ENCODE measurements around the gene EIF4H. TPM values are rescaled to one million over a fixed set of nuclear protein-coding genes. Genes with fewer than 3 reads are reported as not detected.
"Not testable (repeated sequence)": the region's sequence is repeated elsewhere in the genome, so short reads cannot be mapped to it uniquely, and the experiment has no call there.

Gene EIF4H
- total RNA-seq, 2 experiments from 2014 or later = 240 to 264 TPM

- no peak overlapping the region for H3K4me3 Mint-ChIP-seq
- ChIA-PET CTCF (interaction anchor here (0.5 to 0.7 kb wide), 2 partner anchors 21 to 50 kb away, joined by 3 to 4 read pairs; no protein-coding TSS in a partner anchor), POLR2A (no interaction called here)
These were observed 20.4 kb upstream of the EIF4H start for GRCh38 chr7:74153736-74154135.

GRCh38 chr7:74155810-74156395, 18.3 kb upstream of the EIF4H start:
- CTCF ChIA-PET = no interaction called here
- Mint-ChIP-seq H3K4me3 (no peak overlapping the region), H3K27ac (no peak overlapping the region), H3K4me1 (no peaks in the 10 kb centered on the region), H3K9me3 (no peaks in the 10 kb centered on the region), H3K27me3 (no peaks in the 10 kb centered on the region), H3K36me3 (ENCODE audit: low read depth) (no peaks in the 10 kb centered on the region)
- DNase-seq = no peak
- POLR2A ChIA-PET = no interaction called here

More at GRCh38 chr7:74153736-74154135, 20.4 kb upstream of the EIF4H start:
- H3K27me3 Mint-ChIP-seq = no peaks in the 10 kb centered on the region
- no peak overlapping the region for H3K27ac Mint-ChIP-seq
- H3K4me1 Mint-ChIP-seq = no peaks in the 10 kb centered on the region
- H3K9me3 Mint-ChIP-seq = no peaks in the 10 kb centered on the region
- DNase-seq = no peak
- H3K36me3 Mint-ChIP-seq (ENCODE audit: low read depth) = no peaks in the 10 kb centered on the region

- H3K36me3 Mint-ChIP-seq (ENCODE audit: low read depth) = no peaks in the 10 kb centered on the region
- POLR2A ChIA-PET = no interaction called here
- no peak overlapping the region for H3K4me3 Mint-ChIP-seq
- H3K9me3 Mint-ChIP-seq = no peaks in the 10 kb centered on the region
- H3K27me3 Mint-ChIP-seq = no peaks in the 10 kb centered on the region
- no peak for DNase-seq
- no peak overlapping the region for H3K27ac Mint-ChIP-seq
- CTCF ChIA-PET = interaction anchor here (0.9 to 1.2 kb wide), 2 partner anchors 10 to 19 kb away, joined by 3 read pairs; no protein-coding TSS in a partner anchor
- H3K4me1 Mint-ChIP-seq = no peaks in the 10 kb centered on the region
These were observed 16.6 kb upstream of the EIF4H start for GRCh38 chr7:74157605-74158004.

- DNase-seq = no peak
- Mint-ChIP-seq H3K4me3 (no peak overlapping the region), H3K27me3 (no peaks in the 10 kb centered on the region), H3K27ac (no peak overlapping the region), H3K4me1 (no peaks in the 10 kb centered on the region), H3K36me3 (ENCODE audit: low read depth) (no peaks in the 10 kb centered on the region), H3K9me3 (no peaks in the 10 kb centered on the region)
- POLR2A ChIA-PET = no interaction called here
- CTCF ChIA-PET = no interaction called here
These were observed 9.1 kb upstream of the EIF4H start for GRCh38 chr7:74164985-74165456.

GRCh38 chr7:74165867-74166593, 8.1 kb upstream of the EIF4H start:
- POLR2A ChIA-PET = no interaction called here
- CTCF ChIA-PET = no interaction called here
- no peaks in the 10 kb centered on the region for H3K4me1 Mint-ChIP-seq
- H3K9me3 Mint-ChIP-seq = no peaks in the 10 kb centered on the region
- no peak overlapping the region for H3K27ac Mint-ChIP-seq
- no peaks in the 10 kb centered on the region for H3K27me3 Mint-ChIP-seq
- no peak for DNase-seq
- no peaks in the 10 kb centered on the region for H3K36me3 Mint-ChIP-seq (ENCODE audit: low read depth)
- H3K4me3 Mint-ChIP-seq = no peak overlapping the region

GRCh38 chr7:74167324-74167723, 6.8 kb upstream of the EIF4H start:
- H3K36me3 Mint-ChIP-seq (ENCODE audit: low read depth); H3K9me3 Mint-ChIP-seq; H3K27me3 Mint-ChIP-seq; DNase-seq; POLR2A ChIA-PET; H3K4me1 Mint-ChIP-seq; H3K4me3 Mint-ChIP-seq; H3K27ac Mint-ChIP-seq: not testable (repeated sequence)
- CTCF ChIA-PET = interaction anchor here (0.5 to 1.2 kb wide), 3 partner anchors 10 to 62 kb away, joined by 3 to 4 read pairs (median 3); no protein-coding TSS in a partner anchor

GRCh38 chr7:74173074-74173473, 1.1 kb upstream of the EIF4H start:
- Mint-ChIP-seq H3K27ac (peak overlapping the region; percentile 84), H3K36me3 (ENCODE audit: low read depth) (peaks cover 10% of the 10 kb centered on the region), H3K9me3 (no peaks in the 10 kb centered on the region), H3K4me3 (peak overlapping the region; percentile 85), H3K27me3 (no peaks in the 10 kb centered on the region), H3K4me1 (peaks cover 38% of the 10 kb centered on the region)
- CTCF ChIA-PET = interaction anchor here (1.1 kb wide), 1 partner anchor 31 kb away, joined by 3 read pairs; no protein-coding TSS in a partner anchor
- POLR2A ChIA-PET = no interaction called here
- DNase-seq = no peak

GRCh38 chr7:74173491-74173865, 678 bp upstream of the EIF4H start:
- H3K27me3 Mint-ChIP-seq = no peaks in the 10 kb centered on the region
- POLR2A ChIA-PET = no interaction called here
- CTCF ChIA-PET = interaction anchor here (1.1 to 2.7 kb wide), 2 partner anchors 10 to 31 kb away, joined by 3 to 12 read pairs; no protein-coding TSS in a partner anchor
- H3K4me3 Mint-ChIP-seq = peak overlapping the region; percentile 85
- peaks cover 40% of the 10 kb centered on the region for H3K4me1 Mint-ChIP-seq
- H3K9me3 Mint-ChIP-seq = no peaks in the 10 kb centered on the region
- peaks cover 10% of the 10 kb centered on the region for H3K36me3 Mint-ChIP-seq (ENCODE audit: low read depth)
- no peak for DNase-seq
- peak overlapping the region; percentile 84 for H3K27ac Mint-ChIP-seq

GRCh38 chr7:74174606-74175082, 488 bp downstream of the EIF4H start:
- H3K4me1 Mint-ChIP-seq = peaks cover 47% of the 10 kb centered on the region
- peak overlapping the region; percentile 91 for H3K4me3 Mint-ChIP-seq
- CTCF ChIA-PET = interaction anchor here (1.3 to 2.7 kb wide), 2 partner anchors 9 to 226 kb away, joined by 5 to 12 read pairs; no protein-coding TSS in a partner anchor
- no peaks in the 10 kb centered on the region for H3K9me3 Mint-ChIP-seq
- DNase-seq = peak; percentile 44
- H3K36me3 Mint-ChIP-seq (ENCODE audit: low read depth) = peaks cover 16% of the 10 kb centered on the region
- POLR2A ChIA-PET = no interaction called here
- peak overlapping the region; percentile 94 for H3K27ac Mint-ChIP-seq
- H3K27me3 Mint-ChIP-seq = no peaks in the 10 kb centered on the region

GRCh38 chr7:74175340-74175739, 1.2 kb downstream of the EIF4H start:
- Mint-ChIP-seq H3K9me3 (no peaks in the 10 kb centered on the region), H3K27ac (peak overlapping the region; percentile 94), H3K36me3 (ENCODE audit: low read depth) (peaks cover 17% of the 10 kb centered on the region), H3K4me1 (peaks cover 48% of the 10 kb centered on the region), H3K27me3 (no peaks in the 10 kb centered on the region), H3K4me3 (peak overlapping the region; percentile 91)
- ChIA-PET POLR2A (interaction anchor here (0.7 kb wide), 1 partner anchor 11 kb away, joined by 15 read pairs; no protein-coding TSS in a partner anchor), CTCF (interaction anchor here (0.7 to 2.7 kb wide), 4 partner anchors 9 to 414 kb away, joined by 3 to 12 read pairs (median 4); no protein-coding TSS in a partner anchor)
- no peak for DNase-seq

GRCh38 chr7:74176555-74176954, 2.4 kb downstream of the EIF4H start:
- CTCF ChIA-PET = interaction anchor here (1.2 to 1.9 kb wide), 2 partner anchors 12 to 14 kb away, joined by 3 to 4 read pairs; no protein-coding TSS in a partner anchor
- Mint-ChIP-seq H3K27ac (peak overlapping the region; percentile 54), H3K36me3 (ENCODE audit: low read depth) (peaks cover 20% of the 10 kb centered on the region), H3K4me3 (peak overlapping the region; percentile 91), H3K27me3 (no peaks in the 10 kb centered on the region), H3K4me1 (peaks cover 53% of the 10 kb centered on the region), H3K9me3 (no peaks in the 10 kb centered on the region)
- POLR2A ChIA-PET = no interaction called here
- no peak for DNase-seq

GRCh38 chr7:74178632-74179031, 4.5 kb downstream of the EIF4H start:
- H3K27ac Mint-ChIP-seq = no peak overlapping the region
- H3K27me3 Mint-ChIP-seq = no peaks in the 10 kb centered on the region
- no peak for DNase-seq
- H3K4me3 Mint-ChIP-seq = no peak overlapping the region
- POLR2A ChIA-PET = interaction anchor here (0.6 kb wide), 1 partner anchor 77 kb away, joined by 3 read pairs; no protein-coding TSS in a partner anchor
- peaks cover 51% of the 10 kb centered on the region for H3K4me1 Mint-ChIP-seq
- CTCF ChIA-PET = interaction anchor here (1.9 to 3.7 kb wide), 2 partner anchors 28 to 95 kb away, joined by 4 to 12 read pairs; partner anchors contain the start of gene LIMK1
- H3K9me3 Mint-ChIP-seq = no peaks in the 10 kb centered on the region
- H3K36me3 Mint-ChIP-seq (ENCODE audit: low read depth) = peaks cover 23% of the 10 kb centered on the region

Measured in activated CD4-positive, alpha-beta T cell treated with anti-CD3 and anti-CD28 coated beads, Interleukin-2, amount 10 ng/mL, durations not matched to agents 7 days and 5 days (primary cell).